Hepatocyte (in vitro differentiated cells): Measurements from ENCODE around the gene KLK5. TPM values are rescaled to one million over a fixed set of nuclear protein-coding genes. Genes with fewer than 3 reads are reported as not detected.

Source experiments
- polyA plus RNA-seq: library from polyadenylated mRNA; unstranded; fragments of >200 nt; fragmentation: Nextera tagmentation; extraction: Ambion mirVana; gene quantifications from 2 replicates; pipeline ENCODE4 v1.2.1, GENCODE V29; 2016
- total RNA-seq: library from RNA; depleted of rRNA; stranded (reverse); fragments of >200 nt; gene quantifications from 2 replicates; pipeline ENCODE4 v1.2.3, GENCODE V29; 2014

The KLK5 gene
- total and polyA plus RNA-seq, 2 experiments from 2014 or later, result 0.24 TPM; not detected in 1

Other genes with a start within 250 kb of the KLK5 start
- 0.24 and 2.3 TPM in 2 replicates for gene SHANK1, start 233.2 kb downstream of the KLK5 start, total RNA-seq
- 0.56 and 1.4 TPM in 2 replicates for gene SHANK1, start 233.2 kb downstream of the KLK5 start, polyA plus RNA-seq
- gene CLEC11A, start 229.7 kb downstream of the KLK5 start, total RNA-seq, result 27.6 and 30.3 TPM in 2 replicates
- 72.4 and 111 TPM in 2 replicates for gene CLEC11A, start 229.7 kb downstream of the KLK5 start, polyA plus RNA-seq
- gene GPR32, start 182.6 kb downstream of the KLK5 start, total RNA-seq, result not detected in 2 replicates
- gene GPR32, start 182.6 kb downstream of the KLK5 start, polyA plus RNA-seq, result not detected in 2 replicates
- not detected in 2 replicates for gene ACP4, start 162.6 kb downstream of the KLK5 start, total RNA-seq
- not detected in 2 replicates for gene ACP4, start 162.6 kb downstream of the KLK5 start, polyA plus RNA-seq
- gene KLK1, start 129.3 kb downstream of the KLK5 start, total RNA-seq, result 2.7 and 3.9 TPM in 2 replicates
- 6.6 and 8.2 TPM in 2 replicates for gene KLK1, start 129.3 kb downstream of the KLK5 start, polyA plus RNA-seq
- not detected in 2 replicates for gene KLK15, start 119.5 kb downstream of the KLK5 start, total RNA-seq
- not detected in 2 replicates for gene KLK15, start 119.5 kb downstream of the KLK5 start, polyA plus RNA-seq
- gene KLK3, start 98.1 kb downstream of the KLK5 start, total RNA-seq, result not detected in 2 replicates
- 0.60 TPM in 1 of 2 replicates, not detected in the other for gene KLK3, start 98.1 kb downstream of the KLK5 start, polyA plus RNA-seq
- gene KLK2, start 79.6 kb downstream of the KLK5 start, total RNA-seq, result not detected in 2 replicates
- not detected in 2 replicates for gene KLK2, start 79.6 kb downstream of the KLK5 start, polyA plus RNA-seq
- gene KLK4, start 41.6 kb downstream of the KLK5 start, total RNA-seq, result not detected in 2 replicates
- gene KLK4, start 41.6 kb downstream of the KLK5 start, polyA plus RNA-seq, result 0.28 and 0.33 TPM in 2 replicates
- 1.1 and 2.0 TPM in 2 replicates for gene KLK6, start 16.6 kb upstream of the KLK5 start, total RNA-seq
- gene KLK6, start 16.6 kb upstream of the KLK5 start, polyA plus RNA-seq, result 5.4 and 7.6 TPM in 2 replicates
- 0.20 and 3.9 TPM in 2 replicates for gene KLK7, start 30.9 kb upstream of the KLK5 start, total RNA-seq
- 1.1 and 2.8 TPM in 2 replicates for gene KLK7, start 30.9 kb upstream of the KLK5 start, polyA plus RNA-seq
- gene KLK8, start 48.6 kb upstream of the KLK5 start, total RNA-seq, result 0.16 and 0.87 TPM in 2 replicates
- 5.4 and 9.0 TPM in 2 replicates for gene KLK8, start 48.6 kb upstream of the KLK5 start, polyA plus RNA-seq
- gene KLK10, start 66.7 kb upstream of the KLK5 start, total RNA-seq, result 0.10 and 1.8 TPM in 2 replicates
- gene KLK10, start 66.7 kb upstream of the KLK5 start, polyA plus RNA-seq, result 1.3 and 3.4 TPM in 2 replicates
- gene KLK11, start 73.6 kb upstream of the KLK5 start, total RNA-seq, result 1.4 TPM in 1 of 2 replicates, not detected in the other
- gene KLK11, start 73.6 kb upstream of the KLK5 start, polyA plus RNA-seq, result 2.2 and 2.6 TPM in 2 replicates
- gene KLK12, start 82.0 kb upstream of the KLK5 start, total RNA-seq, result 0.80 TPM in 1 of 2 replicates, not detected in the other
- gene KLK12, start 82.0 kb upstream of the KLK5 start, polyA plus RNA-seq, result 2.3 TPM in 1 of 2 replicates, not detected in the other
- gene KLK13, start 112.1 kb upstream of the KLK5 start, total RNA-seq, result 0.36 TPM in 1 of 2 replicates, not detected in the other
- gene KLK13, start 112.1 kb upstream of the KLK5 start, polyA plus RNA-seq, result 0.52 and 1.0 TPM in 2 replicates
- 0.13 TPM in 1 of 2 replicates, not detected in the other for gene KLK14, start 129.8 kb upstream of the KLK5 start, total RNA-seq
- gene KLK14, start 129.8 kb upstream of the KLK5 start, polyA plus RNA-seq, result not detected in 2 replicates
- 6.7 and 7.7 TPM in 2 replicates for gene CTU1, start 155.4 kb upstream of the KLK5 start, total RNA-seq
- 12.6 and 15.9 TPM in 2 replicates for gene CTU1, start 155.4 kb upstream of the KLK5 start, polyA plus RNA-seq
- gene SIGLEC9, start 171.9 kb upstream of the KLK5 start, total RNA-seq, result 0.20 and 0.77 TPM in 2 replicates
- gene SIGLEC9, start 171.9 kb upstream of the KLK5 start, polyA plus RNA-seq, result 1.4 and 1.5 TPM in 2 replicates
- 0.53 and 0.84 TPM in 2 replicates for gene SIGLEC7, start 189.3 kb upstream of the KLK5 start, total RNA-seq
- 0.24 and 0.72 TPM in 2 replicates for gene SIGLEC7, start 189.3 kb upstream of the KLK5 start, polyA plus RNA-seq